GM19438 (cell line): ENCODE data around the gene ZDHHC20.

ENCODE experiments used
- ATAC-seq: cut with Tn5 transposase; IDR thresholded peaks from one replicate; pipeline ENCODE4 v1.9.1; 2021; ENCODE audit warnings: low read depth; ENCODE audit not compliant: unreplicated experiment

ZDHHC20 gene, protein sequence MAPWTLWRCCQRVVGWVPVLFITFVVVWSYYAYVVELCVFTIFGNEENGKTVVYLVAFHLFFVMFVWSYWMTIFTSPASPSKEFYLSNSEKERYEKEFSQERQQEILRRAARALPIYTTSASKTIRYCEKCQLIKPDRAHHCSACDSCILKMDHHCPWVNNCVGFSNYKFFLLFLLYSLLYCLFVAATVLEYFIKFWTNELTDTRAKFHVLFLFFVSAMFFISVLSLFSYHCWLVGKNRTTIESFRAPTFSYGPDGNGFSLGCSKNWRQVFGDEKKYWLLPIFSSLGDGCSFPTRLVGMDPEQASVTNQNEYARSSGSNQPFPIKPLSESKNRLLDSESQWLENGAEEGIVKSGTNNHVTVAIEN

DNA sequence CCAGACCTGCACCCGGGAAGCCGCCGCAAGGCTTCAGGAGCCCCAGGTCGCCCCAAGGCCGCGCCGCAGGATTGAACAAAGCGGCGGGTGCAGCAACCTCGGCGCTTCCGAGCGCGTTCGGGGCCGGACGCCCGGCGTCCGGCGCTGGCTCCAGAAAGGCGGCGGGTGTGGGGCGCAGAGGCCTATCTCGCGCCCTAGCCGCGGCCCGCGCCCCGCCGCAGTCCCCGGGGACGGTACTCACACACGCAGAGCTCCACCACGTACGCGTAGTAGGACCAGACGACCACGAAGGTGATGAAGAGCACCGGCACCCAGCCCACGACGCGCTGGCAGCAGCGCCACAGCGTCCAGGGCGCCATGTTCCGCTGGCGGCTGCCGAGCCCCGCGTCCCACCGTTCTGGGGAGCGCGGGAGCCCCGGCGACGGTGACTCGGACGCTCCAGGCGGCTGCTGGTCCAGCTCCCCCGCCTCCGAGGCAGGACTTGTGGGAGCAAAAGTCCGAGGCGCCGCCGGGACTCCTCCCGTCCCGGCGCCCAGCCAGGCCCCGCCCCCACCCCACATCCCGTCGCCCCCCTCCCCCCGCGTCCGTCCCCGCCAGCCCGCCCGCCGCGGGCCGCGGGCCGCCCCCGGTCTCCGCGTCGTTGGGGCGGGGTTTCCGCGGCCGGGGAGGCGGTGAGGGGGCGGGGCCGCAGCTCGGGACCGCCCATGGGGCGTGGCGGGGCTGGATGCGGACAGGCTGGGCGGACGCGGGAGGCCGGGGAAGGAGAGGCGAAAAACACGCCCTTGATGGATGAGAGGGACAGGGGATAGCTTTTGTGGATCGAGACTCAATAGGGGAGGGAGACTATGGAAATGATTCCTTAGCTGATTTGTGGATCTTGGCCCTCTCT lies at the start of gene ZDHHC20:
Gene ZDHHC20, minus strand, starts transcription at position 491 of the 889 bp plus-strand sequence. Its CDS starts 132 bp downstream, at position 359.
- ATAC-seq: peak; percentile 80

DNA sequence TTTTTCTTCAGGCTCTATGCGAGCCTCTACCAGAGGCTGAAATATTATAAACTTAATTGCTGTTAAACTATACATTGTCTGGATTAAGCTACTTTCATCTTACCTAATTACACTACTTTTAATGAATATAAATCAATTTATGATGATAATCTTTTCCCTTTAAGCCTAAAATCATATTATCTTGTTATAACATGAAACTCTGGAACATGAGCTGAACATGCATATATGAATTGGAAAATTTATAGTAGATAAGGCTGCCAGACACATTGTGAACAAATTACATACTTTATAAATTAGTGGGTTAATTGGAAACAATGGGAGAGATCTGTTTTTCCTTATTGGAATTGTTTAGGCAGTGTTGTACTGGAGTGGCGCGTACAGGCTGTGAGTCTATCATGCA lies 45.3 kb upstream of the ZDHHC20 start:
- ATAC-seq: no peak

DNA sequence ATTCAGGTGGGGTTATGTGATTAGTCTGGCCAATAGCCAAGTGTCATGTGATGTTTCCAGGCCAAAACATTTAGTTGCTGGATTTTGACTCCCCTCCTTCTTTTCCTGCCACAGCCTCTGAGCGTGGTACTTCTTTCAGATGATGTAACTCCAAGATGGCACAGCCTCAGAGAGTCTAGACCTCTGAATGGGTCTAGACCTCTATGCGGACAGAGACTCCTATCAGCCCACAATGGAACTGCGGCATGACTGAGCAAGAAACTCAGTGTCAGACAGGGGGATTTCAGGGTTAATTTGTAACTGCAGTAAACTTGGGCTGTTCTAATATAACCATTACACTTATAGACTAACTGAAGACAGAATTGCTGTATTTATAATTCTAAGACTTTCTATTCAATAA lies 42.6 kb upstream of the ZDHHC20 start:
- ATAC-seq: no peak

DNA sequence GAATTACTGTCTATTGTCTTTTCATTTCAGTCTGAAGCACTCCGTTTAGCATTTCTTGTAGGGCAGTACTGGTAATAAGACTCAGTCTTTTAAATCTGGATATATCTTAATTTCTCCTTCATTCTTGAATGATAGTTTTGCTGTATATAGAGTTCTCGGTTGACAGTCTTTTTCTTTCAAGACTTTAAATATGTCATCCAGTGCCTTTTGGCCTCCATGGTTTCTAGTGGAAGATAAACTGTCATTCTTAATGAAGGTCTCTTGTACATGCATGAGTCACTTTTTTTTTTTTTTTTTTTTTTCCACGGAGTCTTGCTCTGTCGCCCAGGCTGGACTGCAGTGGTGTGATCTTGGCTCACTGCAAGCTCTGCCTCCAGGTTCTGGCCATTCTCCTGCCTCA lies 27.2 kb upstream of the ZDHHC20 start:
- ATAC-seq: no peak

DNA sequence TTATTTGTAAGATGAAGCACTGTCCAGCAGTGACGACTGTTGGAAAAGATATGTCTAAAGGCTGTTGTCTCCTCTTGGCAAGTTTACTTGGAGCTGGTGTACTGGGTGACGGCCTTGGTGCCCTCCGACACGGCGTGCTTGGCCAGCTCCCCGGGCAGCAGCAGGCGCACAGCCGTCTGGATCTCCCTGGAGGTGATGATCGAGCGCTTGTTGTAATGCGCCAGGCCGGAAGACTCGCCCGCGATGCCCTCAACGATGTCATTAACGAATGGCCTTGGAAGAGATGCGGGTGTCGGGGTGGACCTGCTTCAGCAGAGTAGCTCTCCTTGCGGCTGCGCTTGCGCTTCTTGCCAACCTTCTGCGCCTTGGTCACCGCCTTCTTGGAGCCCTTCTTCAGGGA lies 24.6 kb upstream of the ZDHHC20 start:
- no peak for ATAC-seq

DNA sequence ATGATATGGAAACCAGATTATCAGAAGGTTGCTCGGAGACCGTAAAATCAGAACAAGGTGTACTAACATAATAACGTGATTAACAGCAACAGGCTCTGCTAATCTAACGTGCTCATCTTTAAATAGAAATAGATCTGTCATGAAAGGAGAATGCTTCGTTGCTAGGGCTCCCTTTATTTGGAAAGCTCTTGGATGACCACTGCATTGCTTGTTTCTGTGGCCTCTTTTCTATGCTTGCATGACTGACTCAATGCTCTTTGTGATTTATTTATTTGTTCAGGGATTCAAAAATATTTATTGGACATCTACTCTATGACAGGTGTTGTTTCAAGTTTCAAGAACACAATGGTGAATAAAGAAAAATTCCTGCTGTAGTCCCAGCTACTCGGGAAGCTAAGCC lies 22.3 kb upstream of the ZDHHC20 start:
- no peak for ATAC-seq

DNA sequence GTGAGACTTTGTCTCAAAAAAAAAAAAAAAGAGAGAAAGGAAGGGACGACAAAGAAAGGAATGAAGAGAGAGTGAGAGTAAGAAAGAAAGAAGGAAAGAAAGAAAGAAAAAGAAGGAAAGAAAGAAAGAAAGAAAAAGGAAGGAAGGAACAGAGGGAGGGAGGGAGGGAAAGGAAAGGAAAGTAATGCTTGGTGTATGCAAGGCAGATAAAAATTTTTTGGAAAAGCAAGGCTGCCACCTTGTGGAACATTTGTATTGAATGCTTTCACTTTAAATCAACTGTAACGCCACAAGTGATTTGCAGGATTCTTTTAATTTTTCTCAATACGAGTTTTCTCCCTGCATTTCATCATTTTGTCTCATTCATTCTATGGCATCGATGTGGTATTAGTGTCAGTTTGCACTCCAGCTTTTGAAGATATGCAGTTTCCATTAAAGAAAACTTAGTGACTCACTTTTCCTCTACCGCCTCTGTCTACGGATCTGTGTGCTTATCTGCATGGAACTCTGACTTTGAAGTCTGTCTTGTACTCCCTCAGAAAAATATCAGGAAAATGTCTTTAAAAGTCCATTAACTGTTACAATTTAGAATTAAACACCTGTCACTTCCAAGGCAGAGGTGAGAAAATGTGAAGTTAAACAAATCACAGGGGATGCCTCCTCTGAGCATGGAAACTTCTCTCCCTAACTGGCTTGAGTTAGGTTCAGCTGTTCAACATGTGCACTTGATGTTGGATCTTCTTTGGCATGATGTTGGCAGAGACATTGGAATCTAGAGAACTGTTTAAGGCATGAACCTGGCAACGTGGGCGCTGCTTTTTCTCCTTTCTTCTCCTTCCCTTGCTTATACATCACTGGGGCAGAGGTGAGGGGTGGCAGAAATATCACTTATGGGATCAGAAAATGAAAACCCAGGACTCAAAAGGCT lies 20.0 kb upstream of the ZDHHC20 start:
- ATAC-seq: no peak

DNA sequence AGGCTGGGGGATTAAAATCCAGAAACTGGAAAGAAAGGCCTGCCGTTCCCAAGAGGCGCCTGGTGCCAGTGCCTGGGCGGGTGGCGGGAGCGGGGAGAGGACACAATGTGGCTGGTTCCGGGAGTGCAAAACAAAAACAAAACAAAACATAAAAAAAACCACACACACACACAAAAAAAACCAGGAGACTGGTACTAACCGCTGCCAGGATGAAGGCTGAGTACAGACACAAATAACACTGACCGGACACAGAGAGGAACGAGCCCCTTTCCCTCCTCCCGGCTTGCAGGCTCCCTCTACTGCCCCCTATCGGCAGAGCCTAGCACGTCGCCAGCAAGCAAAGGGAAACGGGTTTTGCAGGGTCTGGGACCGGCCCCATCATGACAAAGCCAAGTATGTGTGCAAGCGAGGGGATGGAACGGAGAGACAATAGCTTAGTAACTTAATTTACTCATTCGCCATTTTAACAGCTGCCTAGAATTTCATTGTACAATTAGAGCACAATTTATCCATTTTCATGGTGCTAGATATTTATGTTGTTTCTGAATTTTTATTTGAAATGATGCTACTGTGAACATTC lies 17.9 kb upstream of the ZDHHC20 start:
- peak; percentile 62 for ATAC-seq

DNA sequence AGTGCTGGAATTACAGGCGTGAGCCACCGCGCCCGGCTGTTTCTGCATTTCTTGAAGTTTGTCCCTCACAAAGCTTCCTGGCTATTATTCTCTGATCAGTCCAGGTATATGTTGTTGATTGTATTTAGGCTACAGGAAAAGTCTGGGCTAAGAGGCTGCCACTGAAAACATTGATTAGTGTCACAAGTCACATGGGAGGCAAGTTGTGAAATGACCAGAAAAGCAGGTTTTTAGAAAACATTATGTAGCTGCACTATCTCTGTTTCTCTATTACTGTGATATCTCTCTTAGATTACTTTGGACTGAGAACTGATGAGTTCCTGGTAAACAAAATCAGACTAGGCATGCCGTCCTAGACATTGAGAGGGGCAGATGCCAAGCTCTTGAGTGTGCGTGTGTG lies 16.0 kb upstream of the ZDHHC20 start:
- ATAC-seq: no peak

DNA sequence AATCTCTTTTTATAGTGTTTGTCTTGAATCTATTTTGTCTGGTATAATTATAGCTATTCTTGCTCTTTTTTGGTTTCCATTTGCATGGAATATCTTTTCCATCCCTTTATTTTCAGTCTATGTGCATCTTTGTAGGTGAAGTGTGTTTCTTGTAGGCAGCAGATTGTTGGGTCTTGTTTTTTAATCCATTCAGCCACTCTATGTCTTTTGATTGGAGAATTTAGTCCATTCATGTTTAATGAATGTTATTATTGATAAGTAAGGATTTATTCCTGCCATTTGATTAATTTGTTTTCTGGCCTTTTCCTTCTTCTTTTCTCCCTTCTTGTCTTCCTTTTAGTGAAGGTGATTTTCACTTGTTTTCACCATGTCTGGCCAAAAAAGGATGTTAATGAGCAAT lies 11.7 kb upstream of the ZDHHC20 start:
- ATAC-seq: no peak

DNA sequence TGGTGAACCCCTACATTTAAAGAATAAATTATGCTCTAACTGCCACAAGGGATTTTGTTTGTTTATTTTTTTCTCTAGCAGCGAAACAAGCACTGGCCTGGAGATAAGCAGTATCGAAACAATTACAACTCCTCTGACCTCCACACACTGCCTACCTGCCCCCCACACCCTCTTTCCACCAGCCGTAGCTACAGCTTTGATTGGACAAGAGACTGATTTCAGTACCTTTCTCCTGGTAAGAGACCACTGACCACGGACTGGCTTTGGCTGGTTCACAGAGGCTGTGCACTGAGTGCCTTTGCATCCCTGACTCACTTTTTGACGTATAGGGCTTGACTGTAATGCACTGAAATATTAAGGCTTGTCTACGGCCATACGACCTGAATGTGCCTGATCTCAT lies 7.4 kb upstream of the ZDHHC20 start:
- ATAC-seq: no peak

DNA sequence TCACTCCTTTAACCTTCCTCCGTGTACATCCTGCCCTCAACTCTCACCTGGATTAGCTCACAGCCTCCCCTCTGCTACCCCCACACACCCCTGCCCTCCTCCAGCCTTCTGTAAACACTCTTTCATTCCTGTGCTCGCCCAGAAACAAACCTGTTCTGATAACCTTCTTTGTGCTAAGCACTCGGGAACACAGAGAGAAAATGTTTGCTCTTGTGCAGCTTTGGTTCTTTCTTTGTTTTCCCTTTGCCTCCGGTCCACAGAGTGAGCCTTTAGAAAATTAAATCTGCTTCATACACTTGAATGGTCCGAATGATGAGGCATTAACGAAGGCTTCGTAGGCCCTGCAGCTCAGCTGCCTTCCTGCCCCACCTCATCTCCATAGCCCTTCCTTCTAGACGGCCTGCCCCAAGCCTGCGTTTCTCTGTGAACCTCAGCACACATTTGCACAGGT lies 6.6 kb upstream of the ZDHHC20 start:
- no peak for ATAC-seq

DNA sequence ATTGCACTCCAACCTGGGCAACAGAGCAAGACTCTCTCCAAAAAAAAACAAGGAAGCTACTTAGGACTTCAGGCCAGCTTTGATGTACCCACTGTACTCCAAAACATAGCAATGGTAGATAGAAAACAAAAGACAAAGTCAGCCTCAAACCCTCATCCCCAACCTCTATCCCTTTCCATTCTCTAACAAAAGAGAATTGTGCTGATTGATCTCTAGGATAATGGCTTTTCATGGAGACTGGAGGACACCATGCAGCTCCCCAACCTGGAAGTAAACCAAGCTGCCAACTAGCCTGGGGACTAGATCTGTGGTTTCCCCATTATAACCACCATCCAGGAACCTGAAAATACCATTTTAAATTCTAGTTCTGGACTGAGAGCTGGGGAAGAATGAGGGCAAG lies 4.3 kb upstream of the ZDHHC20 start:
- no peak for ATAC-seq

DNA sequence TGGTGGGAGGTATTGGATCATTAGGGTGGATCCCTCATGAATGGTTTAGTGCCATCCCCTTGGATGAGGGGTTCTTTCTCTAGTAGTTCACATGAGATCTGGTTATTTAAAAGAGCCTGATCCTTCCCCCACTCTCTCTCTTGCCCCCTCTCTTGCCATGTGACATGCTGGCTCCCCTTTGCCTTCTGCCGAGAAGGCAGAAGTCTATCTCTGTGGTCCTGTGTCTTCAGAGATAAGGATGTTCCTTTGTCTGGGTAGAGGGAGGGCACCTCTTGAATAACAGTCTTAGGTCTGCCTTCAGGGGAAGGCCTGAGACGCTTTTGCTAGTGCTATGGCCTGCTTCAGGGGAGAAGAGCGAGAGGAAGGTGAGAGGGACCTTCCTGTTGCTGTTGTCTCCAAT lies 2.0 kb upstream of the ZDHHC20 start:
- ATAC-seq: no peak

DNA sequence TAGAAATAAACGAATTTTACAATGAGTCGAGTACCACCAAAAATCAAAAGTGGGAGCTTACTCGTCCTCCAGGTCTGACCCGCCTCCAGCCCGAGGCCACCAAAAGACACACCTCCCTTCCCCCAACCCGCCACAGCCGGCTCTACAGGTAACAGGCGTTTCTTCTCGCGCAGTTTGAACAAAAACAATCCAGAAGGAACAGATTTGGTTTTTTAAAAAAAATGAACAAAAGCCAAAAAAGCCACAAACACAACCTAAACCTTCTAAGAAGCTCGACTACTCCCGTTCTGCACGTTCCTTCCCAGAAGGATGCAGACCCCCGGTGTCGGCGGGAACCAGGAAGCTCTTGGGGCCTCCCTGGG lies 671 bp downstream of the ZDHHC20 start:
- ATAC-seq: peak; percentile 40

DNA sequence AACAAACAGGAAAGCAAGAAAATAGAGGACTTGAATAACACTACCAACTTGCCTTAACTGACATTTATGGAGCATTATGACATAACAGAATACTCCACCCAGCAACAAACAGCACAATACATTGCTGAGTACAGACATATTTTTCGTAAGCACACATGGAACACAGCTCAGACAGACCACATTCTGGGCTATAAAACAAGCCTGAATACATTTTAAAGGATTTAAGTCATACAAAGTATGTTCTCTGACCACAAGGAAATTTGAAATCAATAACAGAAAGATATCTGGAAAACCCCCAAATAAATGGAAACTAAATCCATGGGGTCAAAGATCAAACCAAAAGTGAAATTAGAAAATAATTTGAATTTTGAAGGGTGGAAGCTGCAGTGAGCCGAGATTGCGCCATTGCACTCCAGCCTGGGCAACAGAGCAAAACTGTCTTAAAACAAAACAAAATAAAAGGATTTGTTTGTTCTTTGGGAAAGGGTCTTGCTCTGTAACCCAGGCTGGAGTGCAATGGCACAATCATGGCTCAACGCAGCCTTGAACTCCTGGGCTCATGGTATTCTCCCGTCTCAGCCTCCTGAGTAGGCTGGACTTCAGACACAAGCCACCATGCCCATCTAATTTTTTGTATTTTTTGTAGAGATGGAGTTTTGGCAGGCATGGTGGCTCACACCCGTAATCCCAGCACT lies 5.6 kb downstream of the ZDHHC20 start:
- no peak for ATAC-seq

DNA sequence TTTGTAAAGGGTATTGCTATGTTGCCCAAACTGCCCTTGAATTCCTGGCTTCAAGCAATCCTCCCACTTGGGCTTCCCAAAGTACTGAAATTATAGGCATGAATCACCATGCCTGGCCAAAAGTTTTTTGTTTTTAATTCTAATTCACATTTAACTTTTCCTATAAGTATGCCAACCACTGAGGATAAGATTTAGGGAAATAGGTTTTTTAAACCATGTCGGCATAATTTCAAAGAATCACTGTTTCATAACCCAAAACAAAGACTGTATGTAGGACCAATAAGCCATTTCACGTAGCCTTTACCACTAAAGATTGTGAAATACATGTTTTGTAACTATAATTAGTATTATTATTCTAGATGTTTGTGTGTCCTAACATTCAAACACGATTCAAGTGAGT lies 8.2 kb downstream of the ZDHHC20 start:
- no peak for ATAC-seq

DNA sequence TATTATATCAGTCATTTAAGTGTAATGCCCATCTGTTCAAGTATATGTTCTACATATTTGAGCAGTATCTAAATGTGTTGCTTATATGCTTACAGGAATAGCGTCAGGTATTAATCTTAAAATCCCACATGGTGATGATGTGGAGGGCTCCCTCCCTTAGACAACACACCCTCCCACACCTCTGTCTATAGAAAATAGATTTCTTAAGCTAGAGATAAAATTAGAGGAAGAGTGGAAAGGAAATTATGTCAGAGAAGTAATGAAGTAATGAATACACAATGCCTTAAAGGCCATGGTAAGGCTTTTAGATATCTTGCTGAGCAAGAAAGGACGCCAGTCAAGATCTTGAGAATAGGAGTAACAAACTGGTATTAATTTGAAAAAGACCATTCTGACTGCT lies 12.4 kb downstream of the ZDHHC20 start:
- ATAC-seq: no peak

DNA sequence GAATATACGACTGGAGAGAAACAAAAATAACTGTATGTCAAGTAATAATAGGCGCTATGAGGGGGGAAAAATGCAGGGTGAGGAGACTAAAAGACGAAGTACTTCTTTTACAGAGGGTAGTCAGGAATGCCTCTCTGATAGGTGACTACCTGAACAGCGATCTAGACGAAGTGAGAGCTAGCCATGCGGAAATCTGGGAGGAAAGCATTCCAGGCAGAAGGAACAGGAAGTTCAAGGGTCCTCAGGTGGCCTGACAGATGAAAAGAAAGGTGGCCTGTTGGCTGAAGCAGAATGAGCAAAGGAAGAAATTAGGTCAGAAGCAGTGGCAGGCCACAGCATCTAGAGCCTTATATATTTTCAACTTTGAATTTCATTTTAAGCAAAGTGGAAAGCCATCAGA lies 13.3 kb downstream of the ZDHHC20 start:
- no peak for ATAC-seq

DNA sequence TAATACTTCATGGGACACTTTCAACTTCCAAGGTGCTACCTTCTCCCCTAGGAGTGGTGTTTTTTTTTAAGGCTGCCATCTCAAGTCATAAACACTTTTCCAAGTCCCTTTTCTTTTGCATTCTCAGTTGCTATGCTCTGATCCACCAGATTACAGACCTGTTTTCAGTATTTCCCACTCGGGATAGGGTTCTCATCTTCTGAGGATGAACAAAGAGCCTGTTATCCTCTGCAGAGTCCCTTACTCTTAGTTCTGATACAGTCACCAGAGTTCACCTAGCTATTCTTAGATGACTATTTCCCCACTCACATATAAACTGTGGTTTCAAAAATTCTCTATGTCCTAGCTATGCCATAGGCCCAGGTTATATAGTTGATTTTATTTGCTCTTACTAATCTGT lies 15.9 kb downstream of the ZDHHC20 start:
- ATAC-seq: no peak
